Prostate gland (tissue), 2 donors: Measurements from ENCODE around the gene RCC1. TPM values are rescaled to one million over a fixed set of nuclear protein-coding genes. Genes with fewer than 3 reads are reported as not detected.
A peak's percentile ranks its signal among the peaks of the same experiment; 100 is the strongest.
"Not testable (repeated sequence)": the region's sequence is repeated elsewhere in the genome, so short reads cannot be mapped to it uniquely, and the experiment has no call there.

Source experiments
- DNase-seq: peaks from one replicate; pipeline ENCODE4 v3.0.0-alpha.2; 2019; ENCODE audit warnings: low spot score
- H3K27ac ChIP-seq, 2 donors: fragments of 200-600 bp; sonication (generic); 2 replicates each; pipeline ENCODE4 v1.5.1; 2017 to 2019
- H3K27me3 ChIP-seq: fragments of 200-600 bp; sonication (generic); replicated peaks from 2 replicates; pipeline ENCODE4 v1.5.1; 2019; ENCODE audit not compliant: insufficient read depth
- H3K36me3 ChIP-seq, 2 donors: fragments of 200-600 bp; sonication (generic); 1 replicate in 1 of 2; 2 replicates in 1 of 2; pipeline versions ENCODE4 v1.5.1 to v1.8.1; 2017 to 2019
- H3K4me1 ChIP-seq: fragments of 200-600 bp; sonication (generic); replicated peaks from 2 replicates; pipeline ENCODE4 v1.5.1; 2019
- H3K4me3 ChIP-seq, 2 donors: fragments of 200-600 bp; sonication (generic); 2 replicates each; pipeline ENCODE4 v1.5.1; 2017 to 2019
- H3K9me3 ChIP-seq: fragments of 200-600 bp; sonication (generic); 2 replicates; pipeline ENCODE4 v1.5.1; 2017
- CTCF ChIP-seq, 4 experiments: fragments of 200-600 bp in 2 of 4; fragments of 450-650 bp in 2 of 4; sonication (generic) in 2 of 4; IDR thresholded peaks; 1 replicate in 3 of 4; 2 replicates in 1 of 4; pipeline ENCODE4 v1.5.1; 2016 to 2019; ENCODE audit warnings: antibody characterized with exemption in 4 of 4, mild to moderate bottlenecking in 2 of 4, moderate library complexity in 2 of 4
- POLR2A ChIP-seq: fragments of 450-650 bp; IDR thresholded peaks from one replicate; pipeline ENCODE4 v1.6.1; 2016; ENCODE audit warnings: antibody characterized with exemption, mild to moderate bottlenecking
- POLR2AphosphoS5 ChIP-seq: sonication (generic); formaldehyde crosslinking; IDR thresholded peaks from one replicate; pipeline ENCODE4 v1.6.1; 2017; ENCODE audit warnings: antibody characterized with exemption
- WGBS: methylation state at CpG from one replicate; pipeline ENCODE4 v1.1.5; 2018; 5-methylcytosine and 5-hydroxymethylcytosine counted together
- intact Hi-C: fragments of 100-400 bp; cut with DNase I; formaldehyde crosslinking; loops from one replicate; pipeline ENCODE4 v1.14.2; 2022
- total RNA-seq, 2 donors: library from RNA; depleted of rRNA; stranded (reverse); fragments of >200 nt; gene quantifications; one replicate each; pipeline ENCODE4 v1.1.0, GENCODE V29; 2016

Gene RCC1
- total RNA-seq, 2 donors from 2014 or later = 13.8 to 18.1 TPM

GRCh38 chr1:28579401-28579800 is 73.6 kb downstream of the RCC1 start:
- Histone ChIP-seq H3K4me1 (peaks cover 3% of the 10 kb centered on the region), H3K36me3 (peaks cover 0 to 16% of the 10 kb centered on the region in 2 donors), H3K4me3 (no peak overlapping the region), H3K27me3 (no peaks in the 10 kb centered on the region), H3K9me3 (no peaks in the 10 kb centered on the region), H3K27ac (no peak overlapping the region)
- DNase-seq = no peak
- TF ChIP-seq POLR2A = no peak
- no peak for TF ChIP-seq CTCF (IDR thresholded peaks at IDR 0.05)
- TF ChIP-seq POLR2AphosphoS5 = no peak
- intact Hi-C loops = no loop called here
- WGBS = 90% methylated on average over 1 of the region's 1 CpG

DNA sequence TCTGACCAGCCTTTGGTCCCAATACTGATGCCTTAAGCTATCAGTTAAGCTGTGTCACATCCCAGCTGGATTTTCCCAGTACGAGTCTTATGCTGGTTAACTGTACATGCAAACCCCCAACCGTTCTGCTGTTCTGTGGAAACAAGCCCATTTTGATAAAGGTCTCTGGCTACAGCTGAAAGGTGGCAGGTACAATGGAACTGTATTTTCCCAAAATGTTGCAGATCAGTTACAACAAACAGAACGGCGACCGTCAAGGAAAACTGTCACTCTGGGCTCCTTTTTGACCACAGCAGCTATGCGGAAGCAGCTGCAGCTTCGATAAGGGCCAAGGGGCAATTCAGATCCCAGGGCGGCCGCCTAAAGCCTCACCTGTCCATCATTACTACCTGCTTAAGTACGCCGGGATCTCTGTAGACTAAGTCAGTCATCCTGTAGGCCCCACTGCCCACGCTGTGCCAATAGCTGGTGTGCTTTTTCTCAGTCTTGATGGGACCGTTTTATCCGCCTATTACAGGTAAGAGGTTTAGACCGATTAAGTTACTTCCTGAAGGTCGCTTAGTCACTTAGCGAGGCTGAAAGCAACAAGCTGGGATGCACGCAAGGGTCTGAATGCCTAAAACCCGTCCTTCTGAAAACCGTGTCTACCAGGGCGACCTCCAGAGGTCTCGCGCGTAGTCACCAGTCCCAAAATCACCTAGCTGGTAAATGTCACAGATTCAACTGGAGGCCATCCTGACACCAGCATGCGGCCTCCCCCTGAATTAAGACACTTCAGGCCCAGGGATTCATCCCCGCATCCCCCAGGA is 75.1 kb downstream of the RCC1 start:
- Histone ChIP-seq H3K36me3 (peaks cover 0 to 16% of the 10 kb centered on the region in 2 donors), H3K27me3 (no peaks in the 10 kb centered on the region), H3K27ac (peak overlapping the region; percentile 84), H3K4me1 (peaks cover 3% of the 10 kb centered on the region), H3K9me3 (no peaks in the 10 kb centered on the region), H3K4me3 (peak overlapping the region; percentile 75 to 83)
- DNase-seq = peak; percentile 31
- TF ChIP-seq POLR2A = no peak
- TF ChIP-seq CTCF (IDR thresholded peaks at IDR 0.05) = no peak
- no peak for TF ChIP-seq POLR2AphosphoS5
- intact Hi-C loops = loop anchor here (2.0 to 10.0 kb wide), 3 partner anchors 28 to 64 kb away; partner anchors contain the start of genes RNU11, TAF12 and TRNAU1AP
- under 1% methylated on average over 25 of the region's 26 CpGs for WGBS

DNA sequence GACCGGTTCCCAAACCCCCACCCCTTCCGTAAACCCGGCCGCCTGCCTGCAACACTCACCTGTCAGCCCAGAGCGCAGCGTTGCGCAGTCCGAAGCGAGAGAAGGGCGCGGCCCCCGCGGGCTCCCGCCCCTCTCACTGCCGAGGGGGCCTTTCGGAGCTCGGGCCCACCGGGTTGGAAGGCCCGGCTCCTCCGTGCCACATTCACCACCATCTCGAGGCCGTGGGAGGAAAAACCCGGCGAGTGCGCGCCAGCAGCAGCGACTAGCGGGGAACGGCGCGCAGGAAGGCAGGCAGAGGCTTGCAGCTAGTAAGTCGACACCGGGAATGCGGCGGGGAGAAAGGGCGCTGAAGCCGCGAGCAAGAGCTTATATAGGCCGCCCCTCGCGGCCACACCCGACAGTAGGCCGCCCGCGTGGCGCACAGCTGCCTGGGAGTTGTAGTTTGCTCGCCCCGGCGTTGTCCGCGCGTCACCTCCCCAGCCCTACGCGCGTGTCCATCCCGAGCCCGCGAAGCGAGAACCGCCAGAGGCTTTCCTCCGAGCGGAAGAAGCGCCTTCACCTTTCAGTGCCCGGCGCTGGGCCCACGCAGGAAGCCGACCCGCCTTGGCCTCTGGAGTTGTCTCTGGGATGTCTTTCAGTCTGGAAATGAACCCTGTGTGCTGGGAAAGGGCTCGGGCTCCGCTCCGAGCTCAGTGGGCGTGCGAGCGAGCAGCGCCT is 75.8 kb downstream of the RCC1 start:
- intact Hi-C loops = loop anchor here (2.0 to 10.0 kb wide), 3 partner anchors 29 to 64 kb away; partner anchors contain the start of genes RNU11, TAF12 and TRNAU1AP
- peak; percentile 96 for DNase-seq
- peaks cover 0 to 16% of the 10 kb centered on the region in 2 donors for H3K36me3 ChIP-seq
- TF ChIP-seq POLR2A (peak; percentile 85), POLR2AphosphoS5 (peak; percentile 92), CTCF (IDR thresholded peaks at IDR 0.05) (peak in 2 of 4 experiments; percentile 54 to 63)
- peaks cover 3% of the 10 kb centered on the region for H3K4me1 ChIP-seq
- no peaks in the 10 kb centered on the region for H3K9me3 ChIP-seq
- H3K27ac ChIP-seq = peak overlapping the region; percentile 84
- no peaks in the 10 kb centered on the region for H3K27me3 ChIP-seq
- H3K4me3 ChIP-seq = peak overlapping the region; percentile 75 to 83
- WGBS = under 1% methylated on average over 75 of the region's 75 CpGs

GRCh38 chr1:28582248-28582615 is 76.4 kb downstream of the RCC1 start:
- Histone ChIP-seq H3K9me3 (no peaks in the 10 kb centered on the region), H3K27me3 (no peaks in the 10 kb centered on the region), H3K36me3 (peaks cover 0 to 12% of the 10 kb centered on the region in 2 donors), H3K27ac (peak overlapping the region; percentile 84), H3K4me1 (peaks cover 3% of the 10 kb centered on the region), H3K4me3 (peak overlapping the region; percentile 75 to 83)
- WGBS = 2% methylated on average over 10 of the region's 10 CpGs
- no peak for DNase-seq
- intact Hi-C loops = loop anchor here (5.0 to 10.0 kb wide), 2 partner anchors 63 to 65 kb away; partner anchors contain the start of genes RNU11 and TAF12
- TF ChIP-seq CTCF (IDR thresholded peaks at IDR 0.05) (no peak), POLR2A (no peak), POLR2AphosphoS5 (no peak)

DNA sequence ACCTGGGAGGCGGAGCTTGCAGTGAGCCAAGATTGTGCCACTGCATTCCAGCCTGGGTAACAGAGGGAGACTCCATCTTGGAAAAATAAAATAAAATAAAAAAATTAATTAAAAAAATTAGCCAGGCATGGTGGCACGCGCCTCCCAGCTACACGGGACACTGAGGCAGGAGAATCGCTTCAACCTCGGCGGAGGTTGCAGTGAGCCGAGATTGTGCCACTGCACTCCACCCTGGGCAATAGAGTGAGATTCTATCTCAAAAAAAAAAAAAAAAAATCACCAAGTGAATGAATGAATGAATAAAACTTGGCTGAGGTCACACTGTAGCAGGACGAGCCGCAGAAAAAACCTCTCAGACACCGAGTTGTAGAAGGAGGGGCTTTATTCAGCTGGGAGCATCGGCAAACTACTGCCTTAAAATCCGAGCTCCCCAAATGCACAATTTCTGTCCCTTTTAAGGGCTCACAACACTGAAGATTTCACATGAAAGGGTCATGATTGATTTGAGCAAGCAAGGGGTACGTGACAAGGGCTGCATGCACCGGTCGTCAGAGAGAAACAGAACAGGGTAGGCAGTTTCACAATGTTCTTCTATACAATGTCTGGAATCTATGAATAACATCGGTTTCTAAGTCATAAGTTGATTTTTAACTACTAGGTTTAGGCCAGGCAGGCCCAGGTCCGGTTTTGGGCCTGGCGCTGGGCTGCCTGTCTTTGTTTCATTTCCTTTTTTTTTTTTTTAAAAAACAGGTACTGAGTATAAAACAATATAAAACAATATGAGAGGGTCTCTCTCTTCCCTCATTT is 80.9 kb downstream of the RCC1 start:
- not testable (repeated sequence) for DNase-seq, H3K27me3 ChIP-seq, H3K36me3 ChIP-seq, H3K4me1 ChIP-seq, H3K4me3 ChIP-seq, H3K27ac ChIP-seq, H3K9me3 ChIP-seq
- intact Hi-C loops = loop anchor here (10.0 kb wide), 1 partner anchor 58 kb away; the partner anchor contains the start of genes RNU11 and TAF12
- WGBS = 91% methylated on average over 19 of the region's 19 CpGs
